Smooth muscle cell of the pulmonary artery (primary cell): ENCODE measurements around the gene CD200R1L. TPM values are rescaled to one million over a fixed set of nuclear protein-coding genes. Genes with fewer than 3 reads are reported as not detected.

Source experiments
- total RNA-seq: library from RNA; depleted of rRNA; stranded (reverse); fragments of >200 nt; gene quantifications from 2 replicates; pipeline ENCODE4 v1.2.3, GENCODE V29; 2014

The CD200R1L gene, protein sequence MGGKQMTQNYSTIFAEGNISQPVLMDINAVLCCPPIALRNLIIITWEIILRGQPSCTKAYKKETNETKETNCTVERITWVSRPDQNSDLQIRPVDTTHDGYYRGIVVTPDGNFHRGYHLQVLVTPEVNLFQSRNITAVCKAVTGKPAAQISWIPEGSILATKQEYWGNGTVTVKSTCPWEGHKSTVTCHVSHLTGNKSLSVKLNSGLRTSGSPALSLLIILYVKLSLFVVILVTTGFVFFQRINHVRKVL
- not detected in 2 replicates for total RNA-seq

DNA sequence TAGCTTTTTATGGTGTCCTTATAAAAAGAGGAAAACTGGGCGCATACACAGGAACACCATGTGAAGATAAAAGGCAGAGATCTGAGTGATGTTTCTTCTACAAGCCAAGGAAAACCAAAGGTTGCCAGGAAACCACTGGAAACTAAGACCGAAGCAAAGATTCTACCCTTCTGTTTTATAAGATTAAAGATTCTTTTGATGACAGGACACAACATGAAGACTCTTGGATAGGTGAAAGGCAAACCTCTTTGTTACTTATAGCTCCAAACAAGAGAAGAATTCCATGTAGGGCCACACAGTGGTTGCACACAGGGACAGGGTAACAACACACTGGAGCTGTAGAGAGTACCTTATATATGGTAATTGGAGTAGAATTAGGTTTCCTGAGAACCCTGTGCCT lies at the start of gene CD200R1L:
TSS of gene CD200R1L (minus strand) at position 101 of the 400 bp plus-strand sequence. CDS start 17,497 bp downstream, outside the sequence.

Other genes with a start within 250 kb of the CD200R1L start
- 1,619 and 1,677 TPM in 2 replicates for gene CCDC80, start 205.7 kb downstream of the CD200R1L start, total RNA-seq
- gene CD200R1, start 128.2 kb upstream of the CD200R1L start, total RNA-seq, result 0.07 TPM in 1 of 2 replicates, not detected in the other
- 31.8 and 45.7 TPM in 2 replicates for gene GTPBP8, start 144.1 kb upstream of the CD200R1L start, total RNA-seq